ENCODE results near the gene TMEM151A.
A peak's percentile ranks its signal among the peaks of the same experiment; 100 is the strongest.

Gene TMEM151A

GRCh38 chr11:66338276-66339161 is 46.8 kb downstream of the TMEM151A start:
- DNase-seq = no peak

- DNase-seq = no peak
Observed at GRCh38 chr11:66339162-66339675, 47.5 kb downstream of the TMEM151A start.

GRCh38 chr11:66339686-66340483 is 48.2 kb downstream of the TMEM151A start:
- no peak for DNase-seq

GRCh38 chr11:66340596-66341501 is 49.2 kb downstream of the TMEM151A start:
- no peak for DNase-seq

- no peak for DNase-seq
Observed at GRCh38 chr11:66341502-66342126, 49.9 kb downstream of the TMEM151A start.

- DNase-seq = no peak
Observed at GRCh38 chr11:66343176-66343575, 51.5 kb downstream of the TMEM151A start.

- peak; percentile 83 for DNase-seq
Observed at GRCh38 chr11:66344550-66345315, 53.0 kb downstream of the TMEM151A start, which contains the start of gene BRMS1. TSS of gene BRMS1 (minus strand) at chr11:66345104. CDS start at chr11:66342234, 2,870 bp downstream.

- DNase-seq = no peak
Observed at GRCh38 chr11:66345316-66345649, 53.6 kb downstream of the TMEM151A start.
